Measurements from ENCODE around the gene KRTAP4-7.
"Not testable (repeated sequence)": the region's sequence is repeated elsewhere in the genome, so short reads cannot be mapped to it uniquely, and the experiment has no call there.

KRTAP4-7 gene

GRCh38 chr17:41111151-41111885 lies 27.4 kb downstream of the KRTAP4-7 start:
- ChIA-PET POLR2A (no interaction called here), CTCF (no interaction called here)
- DNase-seq (ENCODE audit: extremely low spot score): no peak
- TF ChIP-seq CTCF (IDR thresholded peaks at IDR 0.05; ENCODE audit: control extremely low read depth, extremely low read depth, low read depth, missing control alignments): no peak

GRCh38 chr17:41116297-41116696 lies 32.3 kb downstream of the KRTAP4-7 start:
- no peak for TF ChIP-seq CTCF (IDR thresholded peaks at IDR 0.05; ENCODE audit: control extremely low read depth, extremely low read depth, low read depth, missing control alignments)
- ChIA-PET POLR2A (no interaction called here), CTCF (no interaction called here)
- no peak for DNase-seq (ENCODE audit: extremely low spot score)

GRCh38 chr17:41117846-41118386 lies 34.0 kb downstream of the KRTAP4-7 start, which contains the start of gene KRTAP4-11:
KRTAP4-11 (minus strand) TSS chr17:41118373; CDS start chr17:41118315, 58 bp downstream.
- CTCF ChIA-PET, POLR2A ChIA-PET: not testable (repeated sequence)

GRCh38 chr17:41118721-41119120 lies 34.8 kb downstream of the KRTAP4-7 start:
- ChIA-PET CTCF (no interaction called here), POLR2A (no interaction called here)
- DNase-seq (ENCODE audit: extremely low spot score): no peak
- no peak for TF ChIP-seq CTCF (IDR thresholded peaks at IDR 0.05; ENCODE audit: control extremely low read depth, extremely low read depth, low read depth, missing control alignments)

More at GRCh38 chr17:41117846-41118386, 34.0 kb downstream of the KRTAP4-7 start, which contains the start of gene KRTAP4-11:
- not testable (repeated sequence) for DNase-seq (ENCODE audit: extremely low spot score)

- POLR2A ChIA-PET; DNase-seq (ENCODE audit: extremely low spot score); CTCF ChIA-PET: not testable (repeated sequence)
Measured at GRCh38 chr17:41119696-41120690, 36.0 kb downstream of the KRTAP4-7 start.

GRCh38 chr17:41121742-41122141 lies 37.8 kb downstream of the KRTAP4-7 start:
- POLR2A ChIA-PET: no interaction called here
- CTCF ChIA-PET: no interaction called here
- TF ChIP-seq CTCF (IDR thresholded peaks at IDR 0.05; ENCODE audit: control extremely low read depth, extremely low read depth, low read depth, missing control alignments): no peak
- no peak for DNase-seq (ENCODE audit: extremely low spot score)

GRCh38 chr17:41123292-41123990 lies 39.5 kb downstream of the KRTAP4-7 start:
- POLR2A ChIA-PET; DNase-seq (ENCODE audit: extremely low spot score); CTCF ChIA-PET: not testable (repeated sequence)

- DNase-seq (ENCODE audit: extremely low spot score); POLR2A ChIA-PET; CTCF ChIA-PET: not testable (repeated sequence)
Measured at GRCh38 chr17:41123991-41124371, 40.0 kb downstream of the KRTAP4-7 start, which contains the start of gene KRTAP4-12. KRTAP4-12 (minus strand) TSS chr17:41124182; CDS start chr17:41124122, 60 bp downstream.

Data from GM10248 (cell line).